ENCODE data around the gene RNF133.
A peak's percentile ranks its signal among the peaks of the same experiment; 100 is the strongest.

RNF133 gene

DNA sequence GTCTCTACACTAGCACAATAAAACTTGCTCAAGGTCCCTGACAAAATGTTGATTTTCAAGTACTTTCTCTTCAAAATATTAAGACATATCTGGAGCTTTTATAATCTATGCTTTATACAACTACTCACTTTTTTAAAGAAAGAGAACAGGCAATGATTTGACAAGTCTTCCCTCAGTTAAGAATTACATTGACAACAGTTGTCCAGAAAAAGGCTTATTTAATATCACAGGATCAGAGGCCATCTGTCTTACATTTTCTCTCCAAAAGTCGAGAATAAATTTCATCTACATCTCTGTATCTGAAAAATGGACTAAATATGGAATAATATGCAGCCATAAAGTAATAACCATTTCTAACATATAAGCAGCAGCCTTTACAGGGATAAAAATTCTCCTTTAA lies 12.0 kb upstream of the RNF133 start:
- Histone ChIP-seq H2AFZ (ENCODE audit: low read depth, low read length) (no peak overlapping the region), H3K4me2 (ENCODE audit: low read length) (no peak overlapping the region), H3K9me3 (ENCODE audit: insufficient read depth, low read length) (no peaks in the 10 kb centered on the region), H4K20me1 (ENCODE audit: insufficient read depth, low read length) (no peaks in the 10 kb centered on the region), H3K79me2 (ENCODE audit: low read length) (no peaks in the 10 kb centered on the region), H3K27ac (ENCODE audit: low read length) (no peak overlapping the region), H3K36me3 (replicated peaks; ENCODE audit: low read depth, low read length) (no peaks in the 10 kb centered on the region), H3K27me3 (ENCODE audit: low read depth, low read length) (no peaks in the 10 kb centered on the region), H3K9ac (ENCODE audit: low read length) (no peak overlapping the region), H3K4me1 (ENCODE audit: low read length) (peaks cover 3% of the 10 kb centered on the region; the same call in 1 of the 2 replicates), H3K4me3 (ENCODE audit: low read length) (no peak overlapping the region)
- no peak for TF ChIP-seq EZH2phosphoT487 (IDR thresholded peaks at IDR 0.05; ENCODE audit: low read depth)
- TF ChIP-seq, protein P1, sequence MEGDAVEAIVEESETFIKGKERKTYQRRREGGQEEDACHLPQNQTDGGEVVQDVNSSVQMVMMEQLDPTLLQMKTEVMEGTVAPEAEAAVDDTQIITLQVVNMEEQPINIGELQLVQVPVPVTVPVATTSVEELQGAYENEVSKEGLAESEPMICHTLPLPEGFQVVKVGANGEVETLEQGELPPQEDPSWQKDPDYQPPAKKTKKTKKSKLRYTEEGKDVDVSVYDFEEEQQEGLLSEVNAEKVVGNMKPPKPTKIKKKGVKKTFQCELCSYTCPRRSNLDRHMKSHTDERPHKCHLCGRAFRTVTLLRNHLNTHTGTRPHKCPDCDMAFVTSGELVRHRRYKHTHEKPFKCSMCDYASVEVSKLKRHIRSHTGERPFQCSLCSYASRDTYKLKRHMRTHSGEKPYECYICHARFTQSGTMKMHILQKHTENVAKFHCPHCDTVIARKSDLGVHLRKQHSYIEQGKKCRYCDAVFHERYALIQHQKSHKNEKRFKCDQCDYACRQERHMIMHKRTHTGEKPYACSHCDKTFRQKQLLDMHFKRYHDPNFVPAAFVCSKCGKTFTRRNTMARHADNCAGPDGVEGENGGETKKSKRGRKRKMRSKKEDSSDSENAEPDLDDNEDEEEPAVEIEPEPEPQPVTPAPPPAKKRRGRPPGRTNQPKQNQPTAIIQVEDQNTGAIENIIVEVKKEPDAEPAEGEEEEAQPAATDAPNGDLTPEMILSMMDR (IDR thresholded peaks at IDR 0.05; ENCODE audit: low read depth, low read length) = no peak

DNA sequence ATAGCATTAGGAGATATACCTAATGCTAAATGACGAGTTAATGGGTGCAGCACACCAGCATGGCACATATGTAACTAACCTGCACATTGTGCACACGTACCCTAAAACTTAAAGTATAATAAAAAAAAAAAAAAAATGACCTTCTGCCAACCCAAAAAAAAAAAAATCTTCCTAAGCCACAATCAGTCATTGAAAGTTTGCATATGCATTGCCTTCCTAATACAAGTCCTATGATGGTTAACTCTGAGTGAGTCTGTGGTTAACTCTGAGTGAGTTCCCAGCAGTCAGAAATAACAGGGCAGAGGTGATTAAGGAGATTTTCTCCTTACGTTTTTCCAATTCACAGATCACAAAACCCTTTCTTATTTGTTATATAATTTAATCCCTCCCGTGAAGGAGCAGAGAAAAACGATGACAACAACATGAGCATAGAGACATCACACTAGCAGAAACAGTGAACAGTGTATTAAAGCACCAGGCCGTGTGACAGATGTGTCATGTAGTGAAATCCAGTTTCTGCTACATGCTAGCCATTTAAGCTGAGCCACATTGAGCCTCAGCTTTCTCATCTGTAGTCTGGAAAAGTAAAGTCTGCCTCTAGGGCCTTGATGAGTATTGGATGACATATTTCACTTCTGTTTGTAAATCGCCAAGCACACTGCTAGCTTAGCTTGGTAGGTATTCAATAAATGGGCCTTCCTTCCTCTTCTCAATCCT lies 11.2 kb upstream of the RNF133 start:
- Histone ChIP-seq H3K4me1 (ENCODE audit: low read length) (no peaks in the 10 kb centered on the region), H2AFZ (ENCODE audit: low read depth, low read length) (peak overlapping the region; percentile 74; the same call in 1 of the 2 replicates), H4K20me1 (ENCODE audit: insufficient read depth, low read length) (no peaks in the 10 kb centered on the region), H3K4me2 (ENCODE audit: low read length) (no peak overlapping the region), H3K27me3 (ENCODE audit: low read depth, low read length) (no peaks in the 10 kb centered on the region), H3K4me3 (ENCODE audit: low read length) (no peak overlapping the region), H3K36me3 (replicated peaks; ENCODE audit: low read depth, low read length) (no peaks in the 10 kb centered on the region), H3K79me2 (ENCODE audit: low read length) (no peaks in the 10 kb centered on the region), H3K9me3 (ENCODE audit: insufficient read depth, low read length) (no peaks in the 10 kb centered on the region), H3K9ac (ENCODE audit: low read length) (no peak overlapping the region), H3K27ac (ENCODE audit: low read length) (no peak overlapping the region)
- TF ChIP-seq EZH2phosphoT487 (IDR thresholded peaks at IDR 0.05; ENCODE audit: low read depth) = no peak
- TF ChIP-seq, protein P1 (IDR thresholded peaks at IDR 0.05; ENCODE audit: low read depth, low read length) = no peak

DNA sequence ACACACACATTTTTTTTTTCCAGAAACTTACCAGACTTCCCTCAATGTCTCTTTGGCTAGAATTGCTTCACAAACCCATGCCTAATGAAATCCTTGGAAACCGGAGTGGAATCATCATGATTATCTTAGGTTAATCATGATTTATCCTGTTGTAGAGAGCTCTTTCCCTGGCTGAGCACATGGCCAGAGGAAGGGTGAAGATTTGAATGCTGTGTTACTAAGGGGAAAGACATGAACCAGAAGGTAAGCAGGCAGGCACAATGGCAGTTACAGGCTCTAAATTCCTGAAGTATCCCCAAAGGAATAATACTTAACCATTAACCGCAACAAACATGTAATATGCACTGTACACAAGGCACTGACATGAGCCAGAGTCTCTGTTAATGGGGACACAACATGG lies 7.9 kb upstream of the RNF133 start:
- no peak overlapping the region for H3K4me3 ChIP-seq (ENCODE audit: low read length)
- H3K9ac ChIP-seq (ENCODE audit: low read length) = no peak overlapping the region
- no peaks in the 10 kb centered on the region for H3K9me3 ChIP-seq (ENCODE audit: insufficient read depth, low read length)
- H3K4me2 ChIP-seq (ENCODE audit: low read length) = no peak overlapping the region
- TF ChIP-seq EZH2phosphoT487 (IDR thresholded peaks at IDR 0.05; ENCODE audit: low read depth) = no peak
- TF ChIP-seq, protein P1 (IDR thresholded peaks at IDR 0.05; ENCODE audit: low read depth, low read length) = no peak
- H3K4me1 ChIP-seq (ENCODE audit: low read length) = no peaks in the 10 kb centered on the region
- H2AFZ ChIP-seq (ENCODE audit: low read depth, low read length) = no peak overlapping the region
- H4K20me1 ChIP-seq (ENCODE audit: insufficient read depth, low read length) = no peaks in the 10 kb centered on the region
- H3K27ac ChIP-seq (ENCODE audit: low read length) = no peak overlapping the region
- H3K27me3 ChIP-seq (ENCODE audit: low read depth, low read length) = no peaks in the 10 kb centered on the region
- H3K36me3 ChIP-seq (replicated peaks; ENCODE audit: low read depth, low read length) = no peaks in the 10 kb centered on the region
- H3K79me2 ChIP-seq (ENCODE audit: low read length) = no peaks in the 10 kb centered on the region

DNA sequence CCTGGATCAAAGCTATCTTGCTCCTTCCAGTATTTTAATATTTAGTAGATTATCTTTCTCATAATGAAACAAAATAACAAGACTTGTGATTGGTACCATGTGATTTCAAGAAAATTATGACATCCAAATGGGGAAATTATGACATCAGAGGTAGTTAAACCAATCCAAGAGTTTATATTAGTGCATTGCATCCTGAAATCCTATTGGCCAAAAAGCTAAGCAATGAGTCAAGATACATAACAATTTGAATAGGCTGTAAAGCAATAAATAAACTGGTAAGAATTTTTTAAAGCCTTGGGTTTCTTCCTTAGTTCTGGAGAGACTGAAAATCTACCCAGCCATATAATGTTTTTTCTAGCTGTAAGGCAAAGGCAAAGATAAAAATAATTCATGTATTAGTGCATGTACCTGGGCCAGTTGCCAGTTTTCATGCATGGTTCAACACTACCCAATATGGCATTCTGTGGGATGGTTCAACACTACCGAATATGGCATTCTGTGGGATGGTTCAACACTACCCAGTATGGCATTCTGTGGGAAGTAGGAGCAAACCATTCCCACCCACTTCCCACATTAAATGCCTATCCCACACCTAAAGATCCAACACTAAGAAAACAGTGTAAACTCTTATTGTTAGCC lies 4.1 kb upstream of the RNF133 start, which contains the start of gene RNF148:
Gene RNF148, minus strand, starts transcription at position 51 of the 639 bp plus-strand sequence. CDS start 172 bp downstream, outside the sequence.
- no peak within 1 kb of the TSS for H3K9ac ChIP-seq (ENCODE audit: low read length)
- H3K27ac ChIP-seq (ENCODE audit: low read length) = no peak within 1 kb of the TSS
- no peaks in the 10 kb centered on the region for H3K79me2 ChIP-seq (ENCODE audit: low read length)
- H3K27me3 ChIP-seq (ENCODE audit: low read depth, low read length) = no peaks in the 10 kb centered on the region
- no peak within 1 kb of the TSS for H3K4me3 ChIP-seq (ENCODE audit: low read length)
- H3K36me3 ChIP-seq (replicated peaks; ENCODE audit: low read depth, low read length) = no peaks in the 10 kb centered on the region
- H3K4me2 ChIP-seq (ENCODE audit: low read length) = no peak within 1 kb of the TSS
- TF ChIP-seq, protein P1 (IDR thresholded peaks at IDR 0.05; ENCODE audit: low read depth, low read length) = no peak
- TF ChIP-seq EZH2phosphoT487 (IDR thresholded peaks at IDR 0.05; ENCODE audit: low read depth) = no peak
- H4K20me1 ChIP-seq (ENCODE audit: insufficient read depth, low read length) = no peaks in the 10 kb centered on the region
- H3K4me1 ChIP-seq (ENCODE audit: low read length) = no peaks in the 10 kb centered on the region
- H3K9me3 ChIP-seq (ENCODE audit: insufficient read depth, low read length) = no peaks in the 10 kb centered on the region
- H2AFZ ChIP-seq (ENCODE audit: low read depth, low read length) = no peak within 1 kb of the TSS
